GM19467 (cell line): ENCODE measurements around the gene MAZ.
"Not testable (repeated sequence)": the region's sequence is repeated elsewhere in the genome, so short reads cannot be mapped to it uniquely, and the experiment has no call there.

ENCODE experiments used
- ATAC-seq: cut with Tn5 transposase; IDR thresholded peaks from one replicate; pipeline ENCODE4 v1.9.1; 2021; ENCODE audit warnings: mild to moderate bottlenecking, moderate library complexity; ENCODE audit not compliant: unreplicated experiment

The MAZ gene

GRCh38 chr16:29806099-29806579, at the start of gene MAZ:
Gene MAZ, plus strand, starts transcription at chr16:29806529. Its CDS starts 173 bp downstream, at chr16:29806702.
- no peak for ATAC-seq

- ATAC-seq, result no peak
Observed at GRCh38 chr16:29756654-29757053, 49.7 kb upstream of the MAZ start.

GRCh38 chr16:29757086-29757485, 49.2 kb upstream of the MAZ start:
- ATAC-seq, result not testable (repeated sequence)

GRCh38 chr16:29757950-29758466, 48.3 kb upstream of the MAZ start:
- no peak for ATAC-seq

GRCh38 chr16:29760567-29761279, 45.6 kb upstream of the MAZ start:
- no peak for ATAC-seq

GRCh38 chr16:29761280-29761651, 45.1 kb upstream of the MAZ start:
- ATAC-seq, result not testable (repeated sequence)

GRCh38 chr16:29761882-29762281, 44.4 kb upstream of the MAZ start:
- no peak for ATAC-seq

GRCh38 chr16:29763326-29763725, 43.0 kb upstream of the MAZ start:
- no peak for ATAC-seq

GRCh38 chr16:29765167-29766032, 40.9 kb upstream of the MAZ start:
- ATAC-seq, result no peak

GRCh38 chr16:29766571-29766970, 39.8 kb upstream of the MAZ start:
- no peak for ATAC-seq

- ATAC-seq, result no peak
Observed at GRCh38 chr16:29767062-29767461, 39.3 kb upstream of the MAZ start.

GRCh38 chr16:29769507-29769906, 36.8 kb upstream of the MAZ start:
- ATAC-seq, result no peak

- no peak for ATAC-seq
Observed at GRCh38 chr16:29770250-29770929, 35.9 kb upstream of the MAZ start.

- ATAC-seq, result not testable (repeated sequence)
Observed at GRCh38 chr16:29772330-29772729, 34.0 kb upstream of the MAZ start.

GRCh38 chr16:29774730-29775129, 31.6 kb upstream of the MAZ start:
- no peak for ATAC-seq

GRCh38 chr16:29775742-29776408, 30.5 kb upstream of the MAZ start:
- no peak for ATAC-seq

GRCh38 chr16:29777576-29778350, 28.6 kb upstream of the MAZ start, which contains the start of gene ZG16:
Gene ZG16, plus strand, starts transcription at chr16:29778256. Its CDS starts 1,011 bp downstream, at chr16:29779267.
- ATAC-seq, result no peak

GRCh38 chr16:29779474-29779873, 26.9 kb upstream of the MAZ start:
- ATAC-seq, result no peak

- ATAC-seq, result not testable (repeated sequence)
Observed at GRCh38 chr16:29783094-29783953, 23.0 kb upstream of the MAZ start.
